ACHN (cell line): ENCODE data around the gene STAT1.
A peak's percentile ranks its signal among the peaks of the same experiment; 100 is the strongest.
"Not testable (repeated sequence)": the region's sequence is repeated elsewhere in the genome, so short reads cannot be mapped to it uniquely, and the experiment has no call there.

Experiments
- DNase-seq: peaks from one replicate; pipeline ENCODE4 v3.0.0-alpha.2; 2015
- in situ Hi-C: cut with HindIII; loops from 2 replicates; pipeline ENCODE4 v1.10.0; 2017; ENCODE audit warnings: low sequenced_read_pairs, low pct_ligation_motif_present, low pct_unique_long_range_greater_than_20kb

Gene STAT1

GRCh38 chr2:190972846-190973245, 41.1 kb downstream of the STAT1 start:
- no peak for DNase-seq
- in situ Hi-C loops, result no loop called here

GRCh38 chr2:190972213-190972612, 41.8 kb downstream of the STAT1 start:
- no peak for DNase-seq
- in situ Hi-C loops, result no loop called here

GRCh38 chr2:190970873-190971506, 43.0 kb downstream of the STAT1 start:
- in situ Hi-C loops, result no loop called here
- DNase-seq, result no peak

- in situ Hi-C loops, result no loop called here
- no peak for DNase-seq
Measured at GRCh38 chr2:190970160-190970559, 43.8 kb downstream of the STAT1 start.

- in situ Hi-C loops, result no loop called here
- no peak for DNase-seq
Measured at GRCh38 chr2:190968522-190968921, 45.4 kb downstream of the STAT1 start.

DNA sequence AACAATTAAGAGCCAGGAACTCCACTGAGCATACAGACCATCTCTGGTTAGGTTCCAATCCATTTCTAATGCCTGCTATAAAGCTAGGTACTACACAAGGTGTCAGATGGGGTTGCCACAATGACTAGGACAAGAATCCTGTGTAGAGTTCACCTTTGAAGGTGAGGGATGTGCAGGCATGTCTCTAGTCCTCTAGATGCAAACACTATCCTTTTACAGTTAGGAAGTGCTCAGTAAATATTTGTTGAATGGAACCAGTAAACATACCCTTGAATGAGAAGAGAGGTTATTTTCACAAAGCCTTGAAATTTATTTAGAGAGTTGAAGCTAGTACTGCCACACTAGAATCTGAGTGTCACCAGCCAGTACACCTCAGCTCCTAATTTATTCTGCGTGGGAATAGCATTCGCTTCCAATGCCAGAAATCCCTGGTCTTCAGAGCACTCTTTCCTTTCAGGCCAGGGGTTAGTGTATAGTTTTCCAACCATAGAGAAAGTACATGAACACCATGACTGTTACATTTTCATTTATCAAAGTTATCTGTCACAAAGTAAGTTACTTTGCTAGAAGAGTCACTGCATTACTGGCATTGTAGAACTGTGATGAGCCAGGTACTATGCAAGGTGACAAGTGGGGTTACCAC, 48.3 kb downstream of the STAT1 start:
- in situ Hi-C loops, result no loop called here
- no peak for DNase-seq

- in situ Hi-C loops, result no loop called here
- DNase-seq, result no peak
Measured at GRCh38 chr2:190964170-190964795, 49.7 kb downstream of the STAT1 start.

DNA sequence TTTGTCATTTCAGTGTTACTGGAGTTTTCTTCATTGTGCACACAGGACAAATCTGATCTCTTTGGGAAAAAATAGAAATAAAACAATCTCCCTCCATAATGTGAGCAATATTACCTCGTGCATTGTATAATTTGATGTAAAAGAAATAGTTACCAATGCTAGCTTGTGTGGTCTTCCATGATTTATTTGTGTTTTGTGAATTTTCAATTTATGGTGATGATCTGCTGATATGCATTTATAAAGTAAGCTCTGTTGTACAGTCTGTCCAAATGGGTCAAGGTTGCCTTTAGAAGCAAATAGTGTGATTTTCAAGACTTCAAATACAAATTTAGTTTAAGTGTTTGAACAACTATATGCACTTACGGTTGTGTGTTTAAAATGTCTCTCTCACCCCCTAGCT, 50.9 kb downstream of the STAT1 start:
- in situ Hi-C loops, result no loop called here
- DNase-seq, result no peak

- no peak for DNase-seq
- in situ Hi-C loops, result no loop called here
Measured at GRCh38 chr2:190961918-190962487, 52.0 kb downstream of the STAT1 start.

- in situ Hi-C loops, DNase-seq: not testable (repeated sequence)
Measured at GRCh38 chr2:190961117-190961516, 52.9 kb downstream of the STAT1 start.

DNA sequence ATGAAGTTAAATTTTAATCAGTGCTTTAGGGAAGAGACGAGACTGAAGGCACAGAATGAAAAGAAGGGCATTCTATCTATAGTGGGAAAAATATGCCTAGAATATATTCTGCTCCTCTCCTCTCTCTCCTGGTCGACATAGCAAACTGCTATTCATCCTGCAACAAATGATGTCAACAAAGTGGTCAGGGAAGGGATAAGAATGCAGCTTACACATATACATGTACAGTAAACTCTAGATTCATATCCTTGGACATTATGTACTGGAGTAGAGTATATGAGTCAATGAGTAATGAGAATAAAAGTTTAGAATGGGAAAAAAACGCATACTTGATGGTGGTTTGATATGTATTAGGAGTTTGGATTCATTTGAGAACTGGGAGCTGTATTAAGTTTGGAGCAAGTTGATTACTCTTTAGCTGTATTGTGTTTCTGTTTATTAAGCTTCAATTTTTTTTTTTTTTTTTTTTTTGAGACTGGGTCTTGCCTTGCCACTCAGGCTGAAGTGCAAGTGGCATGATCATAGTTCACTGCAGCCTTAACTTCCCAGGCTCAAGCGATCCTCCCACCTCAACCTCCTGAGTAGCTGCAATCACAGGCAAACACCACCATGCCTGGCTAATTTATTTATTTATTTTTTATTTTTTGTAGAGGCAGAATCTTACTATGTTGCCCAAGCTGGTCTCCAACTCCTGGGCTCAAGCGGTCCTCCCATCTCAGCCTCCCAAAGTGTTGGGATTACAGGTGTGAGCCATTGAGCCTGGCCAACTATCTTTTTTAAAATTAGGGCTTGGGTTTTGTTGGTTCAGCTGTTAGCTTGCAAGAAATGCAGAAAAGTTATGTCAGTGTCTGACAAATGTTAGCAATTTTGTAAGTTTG, 53.8 kb downstream of the STAT1 start:
- DNase-seq, result peak; percentile 28
- in situ Hi-C loops, result no loop called here

DNA sequence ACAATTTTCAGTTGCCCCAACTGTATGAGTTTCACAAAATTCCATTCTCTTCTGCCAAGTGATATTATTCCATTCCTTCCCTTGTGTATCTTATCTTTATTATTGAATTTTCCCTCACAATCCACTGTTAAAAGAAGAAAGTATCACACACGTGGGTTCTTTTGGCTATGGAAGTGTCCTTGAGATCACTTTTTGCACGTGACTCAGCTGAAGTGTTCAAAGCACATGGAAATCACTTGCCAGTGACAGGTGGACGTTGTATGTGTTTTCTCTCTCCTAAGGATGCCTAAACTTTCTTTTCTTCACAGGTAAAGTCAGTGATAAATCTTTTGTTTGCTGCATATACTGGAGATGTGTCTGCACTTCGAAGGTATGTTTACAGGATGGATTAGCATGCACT, 60.7 kb downstream of the STAT1 start:
- in situ Hi-C loops, result no loop called here
- DNase-seq, result no peak

DNA sequence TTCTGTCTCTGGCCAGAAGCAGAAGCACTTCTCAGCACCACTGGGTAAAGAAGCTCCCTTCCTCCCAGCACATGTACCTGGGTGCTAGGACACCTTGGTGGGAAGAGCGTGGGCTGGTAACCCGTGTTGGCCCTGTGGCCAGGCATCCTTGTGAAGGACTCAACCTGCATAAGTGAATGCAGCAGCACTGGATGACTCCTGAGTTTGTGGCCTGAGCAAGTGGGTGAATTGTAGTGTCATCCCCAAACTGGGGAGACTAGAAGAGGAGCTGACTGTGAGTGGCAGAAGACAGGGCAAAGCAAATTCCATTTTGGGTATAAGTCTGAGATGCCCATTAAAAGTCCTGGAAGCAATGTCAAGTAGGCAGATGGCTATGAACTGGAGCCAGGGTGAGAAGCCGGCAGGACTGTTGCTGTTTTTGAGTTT, 63.4 kb downstream of the STAT1 start:
- DNase-seq, result peak; percentile 44
- in situ Hi-C loops, result no loop called here

GRCh38 chr2:190948671-190949070, 65.3 kb downstream of the STAT1 start:
- in situ Hi-C loops, result no loop called here
- DNase-seq, result peak; percentile 63

- in situ Hi-C loops, result no loop called here
- peak; percentile 75 for DNase-seq
Measured at GRCh38 chr2:190947711-190948251, 66.2 kb downstream of the STAT1 start.

- peak; percentile 56 for DNase-seq
- in situ Hi-C loops, result no loop called here
Measured at GRCh38 chr2:190947141-190947540, 66.8 kb downstream of the STAT1 start.

DNA sequence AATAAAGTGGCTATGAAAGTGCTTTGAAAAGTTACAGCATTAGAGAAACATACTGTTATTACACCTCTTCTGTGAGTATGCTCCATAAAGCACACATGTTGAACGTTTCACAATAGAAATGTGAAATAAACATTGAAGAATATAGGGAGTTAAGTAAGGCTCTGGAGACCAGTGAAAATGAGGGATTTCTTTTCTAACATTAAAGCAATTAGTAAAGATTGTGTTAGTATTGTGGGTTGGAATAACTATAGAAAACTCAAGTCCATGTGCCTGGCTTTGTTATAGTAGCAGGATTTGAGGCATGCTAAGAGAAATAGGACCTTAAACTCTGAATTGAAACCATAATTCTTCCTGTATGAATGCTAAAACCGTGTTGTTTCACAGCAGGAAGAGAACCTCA, 70.3 kb downstream of the STAT1 start:
- no peak for DNase-seq
- in situ Hi-C loops, result no loop called here

- in situ Hi-C loops, result no loop called here
- no peak for DNase-seq
Measured at GRCh38 chr2:190942697-190943096, 71.3 kb downstream of the STAT1 start.

GRCh38 chr2:190941571-190941970, 72.4 kb downstream of the STAT1 start:
- no peak for DNase-seq
- in situ Hi-C loops, result no loop called here
